Lung (tissue), 12 donors: ENCODE results near the gene LINC01488. TPM values are rescaled to one million over a fixed set of nuclear protein-coding genes. Genes with fewer than 3 reads are reported as not detected.

Experiments used
- ATAC-seq: fragments of 200-7000 bp; cut with Tn5 transposase; one replicate; pipeline ENCODE4 v1.9.1; 2020; ENCODE audit warnings: moderate number of reproducible peaks; ENCODE audit not compliant: insufficient read depth, low FRiP score
- DNase-seq, 3 donors: peaks; one replicate each; pipeline ENCODE4 v3.0.0-alpha.2; 2013 to 2017
- H3K27ac ChIP-seq, 2 donors: one replicate each; pipeline ENCODE4 v1.5.1; 2013; ENCODE audit warnings: mild to moderate bottlenecking in 2 of 2, moderate library complexity in 2 of 2, control low read depth in 1 of 2, inconsistent platforms in 1 of 2, low read depth in 1 of 2, low read length in 1 of 2
- H3K27me3 ChIP-seq, 3 donors: one replicate each; pipeline ENCODE4 v1.5.1; 2013; ENCODE audit warnings: low read length in 2 of 3; ENCODE audit not compliant: control insufficient read depth in 3 of 3, insufficient read depth in 3 of 3
- H3K36me3 ChIP-seq, 4 donors: one replicate each; pipeline ENCODE4 v1.5.1; 2013; ENCODE audit warnings: low read length in 4 of 4, mild to moderate bottlenecking in 1 of 4, moderate library complexity in 1 of 4; ENCODE audit not compliant: control insufficient read depth in 4 of 4, insufficient read depth in 4 of 4
- H3K4me1 ChIP-seq, 5 donors: one replicate each; pipeline ENCODE4 v1.5.1; 2013; ENCODE audit warnings: low read length in 5 of 5, mild to moderate bottlenecking in 2 of 5, moderate library complexity in 1 of 5; ENCODE audit not compliant: control insufficient read depth in 5 of 5, insufficient read depth in 5 of 5
- H3K4me3 ChIP-seq: one replicate; pipeline ENCODE4 v1.5.1; 2013; ENCODE audit warnings: mild to moderate bottlenecking, control low read depth, moderate library complexity
- H3K9ac ChIP-seq, 2 donors: one replicate each; pipeline ENCODE4 v1.5.1; 2013; ENCODE audit warnings: low read length in 2 of 2, control low read depth in 1 of 2; ENCODE audit not compliant: insufficient read depth in 1 of 2
- H3K9me3 ChIP-seq, 4 donors: one replicate each; pipeline ENCODE4 v1.5.1; 2013; ENCODE audit warnings: low read length in 3 of 4, mild to moderate bottlenecking in 1 of 4, moderate library complexity in 1 of 4; ENCODE audit not compliant: control insufficient read depth in 4 of 4, insufficient read depth in 3 of 4
- CTCF ChIP-seq: IDR thresholded peaks from 2 replicates; pipeline ENCODE4 v1.5.1; 2012; ENCODE audit warnings: mild to moderate bottlenecking; ENCODE audit errors: control extremely low read depth, extremely low read depth
- WGBS, 2 donors: extraction: QIAGEN DNeasy Blood & Tissue Kit; methylation state at CpG; one replicate each; pipeline ENCODE4 v1.1.7; 2013; 5-methylcytosine and 5-hydroxymethylcytosine counted together
- polyA plus RNA-seq, 2 donors: library from polyadenylated mRNA; stranded (reverse); fragments of 200-250 nt; gene quantifications; one replicate each; pipeline ENCODE4 v1.2.1, GENCODE V29; 2013
- total RNA-seq, 2 donors: library from RNA; depleted of rRNA in 1 of 2; stranded (reverse); fragments of >200 nt in 1 of 2; gene quantifications; one replicate each; pipeline ENCODE4 v1.2.1, GENCODE V29; 2014 to 2021
- donor health status: control.
- donor health status: control.
- donor health status: Bipolar disorder and iron deficiency.
- donor health status: healthy.
- donor health status: DM: yes; HTN: yes; CAD: no.

The LINC01488 gene
- total and polyA plus RNA-seq, 4 donors = not detected

GRCh38 chr11:69511358-69512055, 30.0 kb downstream of the LINC01488 start:
- Histone ChIP-seq H3K4me3 (no peak overlapping the region), H3K27ac (no peak overlapping the region), H3K36me3 (no peaks in the 10 kb centered on the region), H3K9ac (no peak overlapping the region), H3K9me3 (peaks cover 0 to 2% (median under 1%) of the 10 kb centered on the region in 4 donors), H3K27me3 (no peaks in the 10 kb centered on the region), H3K4me1 (peaks cover 0 to 4% (median 0%) of the 10 kb centered on the region in 5 donors)
- ATAC-seq = no peak
- no peak for TF ChIP-seq CTCF
- WGBS, 2 donors = 92 to 94% methylated on average over 21 of the region's 21 CpGs
- DNase-seq = no peak

- no peak overlapping the region for H3K4me3 ChIP-seq
- no peak overlapping the region for H3K9ac ChIP-seq
- H3K27me3 ChIP-seq = no peaks in the 10 kb centered on the region
- 95 to 96% methylated on average over 8 of the region's 8 CpGs for WGBS, 2 donors
- no peak overlapping the region for H3K27ac ChIP-seq
- no peaks in the 10 kb centered on the region for H3K36me3 ChIP-seq
- peaks cover 0 to 4% (median 0%) of the 10 kb centered on the region in 5 donors for H3K4me1 ChIP-seq
- DNase-seq (no peak), ATAC-seq (no peak)
- peaks cover 0 to 5% (median 0%) of the 10 kb centered on the region in 4 donors for H3K9me3 ChIP-seq
- no peak for TF ChIP-seq CTCF
Observed at GRCh38 chr11:69512136-69512535, 30.7 kb downstream of the LINC01488 start.

- DNase-seq (no peak), ATAC-seq (no peak)
- 88 to 95% methylated on average over 16 of the region's 16 CpGs for whole genome bisulfite sequencing, 2 donors
- peaks cover 0 to 4% (median 0%) of the 10 kb centered on the region in 5 donors for H3K4me1 ChIP-seq
- no peaks in the 10 kb centered on the region for H3K27me3 ChIP-seq
- no peak overlapping the region for H3K4me3 ChIP-seq
- no peaks in the 10 kb centered on the region for H3K36me3 ChIP-seq
- H3K27ac ChIP-seq = no peak overlapping the region
- H3K9me3 ChIP-seq = peaks cover 0 to 5% (median 0%) of the 10 kb centered on the region in 4 donors
- TF ChIP-seq CTCF = no peak
- H3K9ac ChIP-seq = no peak overlapping the region
Observed at GRCh38 chr11:69512790-69513189, 31.3 kb downstream of the LINC01488 start.
